PC-3 (cell line): ENCODE results near the gene ECT2L. TPM values are rescaled to one million over a fixed set of nuclear protein-coding genes. Genes with fewer than 3 reads are reported as not detected.
A peak's percentile ranks its signal among the peaks of the same experiment; 100 is the strongest.

Source experiments
- ATAC-seq: fragments of 200-7000 bp; cut with Tn5 transposase; 2 replicates; pipeline ENCODE4 v1.9.1; 2020; ENCODE audit warnings: mild to moderate bottlenecking, moderate library complexity
- BruUV-seq: library from RNA; stranded (reverse); fragments of 400-500 nt; replicated peaks from 2 replicates; lab custom pipeline; 2021; lab: Mats Ljungman, UMichigan
- CTCF ChIA-PET: fragments of 300-600 bp; sonication (Branson Sonifier 250); formaldehyde crosslinking; loops from one replicate; lab custom pipeline; 2022; ENCODE audit warnings: antibody characterized with exemption; lab: Charles Lee
- POLR2A ChIA-PET: fragments of 300-600 bp; sonication (Branson Sonifier 250); formaldehyde crosslinking; loops from one replicate; lab custom pipeline; 2022; ENCODE audit warnings: antibody characterized with exemption; ENCODE audit not compliant: unreplicated experiment; lab: Charles Lee
- DNase-seq: peaks from one replicate; pipeline ENCODE4 v3.0.0-alpha.2; 2015
- H2AFZ ChIP-seq: fragments of 300-600 bp; sonication (generic); 2 replicates; pipeline ENCODE4 v1.6.0; 2016; ENCODE audit warnings: antibody characterized with exemption, low read length
- H3F3A ChIP-seq: fragments of 300-600 bp; sonication (generic); one replicate; pipeline ENCODE4 v1.6.0; 2017; ENCODE audit warnings: antibody characterized with exemption, low read length, control low read depth, mild to moderate bottlenecking; ENCODE audit not compliant: unreplicated experiment
- H3K27ac ChIP-seq: fragments of 300-600 bp; sonication (generic); 2 replicates; pipeline ENCODE4 v1.5.1; 2016; ENCODE audit warnings: mild to moderate bottlenecking, low read length
- H3K27me3 ChIP-seq: fragments of 300-600 bp; sonication (generic); 2 replicates; pipeline ENCODE4 v1.6.1; 2016; ENCODE audit warnings: low read length, mixed read lengths
- H3K36me3 ChIP-seq: fragments of 300-600 bp; sonication (generic); 2 replicates; pipeline ENCODE4 v1.6.1; 2016; ENCODE audit warnings: low read depth, mixed run types, low read length, mixed read lengths
- H3K4me1 ChIP-seq: fragments of 300-600 bp; sonication (generic); 2 replicates; pipeline ENCODE4 v1.5.1; 2016; ENCODE audit warnings: low read length; ENCODE audit not compliant: insufficient read depth
- H3K4me2 ChIP-seq: fragments of 300-600 bp; sonication (generic); 2 replicates; pipeline ENCODE4 v1.6.0; 2016; ENCODE audit warnings: low read length
- H3K4me3 ChIP-seq: fragments of 300-600 bp; sonication (generic); 2 replicates; pipeline ENCODE4 v1.5.1; 2016; ENCODE audit warnings: mild to moderate bottlenecking, low read length, mixed read lengths
- H3K79me2 ChIP-seq: fragments of 300-600 bp; sonication (generic); 2 replicates; pipeline ENCODE4 v1.6.1; 2017; ENCODE audit warnings: low read length, mixed read lengths
- H3K9ac ChIP-seq: fragments of 300-600 bp; sonication (generic); 2 replicates; pipeline ENCODE4 v1.6.0; 2016; ENCODE audit warnings: mild to moderate bottlenecking, low read length
- H3K9me2 ChIP-seq: fragments of 300-600 bp; sonication (generic); replicated peaks from 2 replicates; pipeline ENCODE4 v1.6.1; 2016; ENCODE audit warnings: mixed run types, low read length, mixed read lengths
- H3K9me3 ChIP-seq: fragments of 300-600 bp; sonication (generic); 2 replicates; pipeline ENCODE4 v1.6.1; 2016; ENCODE audit warnings: low read length, mixed read lengths
- H4K20me1 ChIP-seq: fragments of 300-600 bp; sonication (generic); 2 replicates; pipeline ENCODE4 v1.6.1; 2016; ENCODE audit warnings: low read length, mixed read lengths
- CTCF ChIP-seq: fragments of 300-600 bp; sonication (generic); conservative IDR thresholded peaks from 2 replicates; pipeline ENCODE4 v1.5.1; 2017; ENCODE audit warnings: antibody characterized with exemption, low read depth, mild to moderate bottlenecking, low read length
- EZH2 ChIP-seq: fragments of 300-600 bp; sonication (generic); IDR thresholded peaks from one replicate; pipeline ENCODE4 v1.6.1; 2017; ENCODE audit warnings: antibody characterized with exemption, mild to moderate bottlenecking, low read length; ENCODE audit not compliant: unreplicated experiment
- EZH2phosphoT487 ChIP-seq: fragments of 300-600 bp; sonication (generic); IDR thresholded peaks from 2 replicates; pipeline ENCODE4 v1.6.1; 2018; ENCODE audit warnings: mild to moderate bottlenecking, antibody characterized with exemption, low read length, borderline replicate concordance
- intact Hi-C: fragments of 100-400 bp; cut with micrococcal nuclease; formaldehyde crosslinking; loops from 2 replicates; pipeline ENCODE4 v1.9.0; 2023
- total RNA-seq: library from RNA; depleted of rRNA; stranded (reverse); fragments of >200 nt; gene quantifications from 2 replicates; pipeline ENCODE4 v1.2.3, GENCODE V29; 2014

Gene ECT2L
- total RNA-seq, 1 experiment from 2014 or later: not detected

GRCh38 chr6:138796771-138797170 is 884 bp downstream of the ECT2L start:
- DNase-seq (no peak), ATAC-seq (no peak)
- H3K9me2 ChIP-seq: no peaks in the 10 kb centered on the region
- no peak overlapping the region for H3K9ac ChIP-seq
- H3K36me3 ChIP-seq: no peaks in the 10 kb centered on the region
- H3K4me3 ChIP-seq: no peak overlapping the region
- no peak overlapping the region for H2AFZ ChIP-seq
- H3K9me3 ChIP-seq: no peaks in the 10 kb centered on the region
- no peaks in the 10 kb centered on the region for H3K27me3 ChIP-seq
- no TSS peak for BruUV-seq
- H3K79me2 ChIP-seq: no peaks in the 10 kb centered on the region
- no peak overlapping the region for H3K27ac ChIP-seq
- TF ChIP-seq EZH2phosphoT487 (no peak), CTCF (no peak), EZH2 (no peak)
- H3K4me2 ChIP-seq: no peak overlapping the region
- CTCF ChIA-PET: no interaction called here
- POLR2A ChIA-PET: no interaction called here
- H3K4me1 ChIP-seq: no peaks in the 10 kb centered on the region
- intact Hi-C loops: no loop called here
- no peaks in the 10 kb centered on the region for H3F3A ChIP-seq
- H4K20me1 ChIP-seq: no peaks in the 10 kb centered on the region

GRCh38 chr6:138797806-138798446 is 2.0 kb downstream of the ECT2L start:
- BruUV-seq: no TSS peak
- DNase-seq (peak; percentile 14), ATAC-seq (no peak)
- ChIA-PET POLR2A (no interaction called here), CTCF (no interaction called here)
- Histone ChIP-seq H3K36me3 (no peaks in the 10 kb centered on the region), H3K79me2 (no peaks in the 10 kb centered on the region), H3F3A (no peaks in the 10 kb centered on the region), H3K4me3 (no peak overlapping the region), H3K9me3 (no peaks in the 10 kb centered on the region), H3K27me3 (no peaks in the 10 kb centered on the region), H3K27ac (no peak overlapping the region), H4K20me1 (no peaks in the 10 kb centered on the region), H3K4me1 (no peaks in the 10 kb centered on the region), H2AFZ (no peak overlapping the region), H3K9me2 (no peaks in the 10 kb centered on the region), H3K9ac (no peak overlapping the region), H3K4me2 (no peak overlapping the region)
- intact Hi-C loops: no loop called here
- TF ChIP-seq CTCF (no peak), EZH2 (no peak), EZH2phosphoT487 (no peak)

- no peaks in the 10 kb centered on the region for H3K36me3 ChIP-seq
- no TSS peak for BruUV-seq
- no peaks in the 10 kb centered on the region for H3K27me3 ChIP-seq
- no peaks in the 10 kb centered on the region for H3F3A ChIP-seq
- H3K27ac ChIP-seq: no peak overlapping the region
- no peak overlapping the region for H3K4me3 ChIP-seq
- ATAC-seq: no peak
- no peaks in the 10 kb centered on the region for H3K79me2 ChIP-seq
- no peaks in the 10 kb centered on the region for H4K20me1 ChIP-seq
- no peak overlapping the region for H3K4me2 ChIP-seq
- no peak overlapping the region for H3K9ac ChIP-seq
- H2AFZ ChIP-seq: no peak overlapping the region
- POLR2A ChIA-PET: no interaction called here
- intact Hi-C loops: no loop called here
- no peaks in the 10 kb centered on the region for H3K4me1 ChIP-seq
- no peak for DNase-seq
- no peaks in the 10 kb centered on the region for H3K9me2 ChIP-seq
- CTCF ChIA-PET: no interaction called here
- no peaks in the 10 kb centered on the region for H3K9me3 ChIP-seq
- TF ChIP-seq CTCF (no peak), EZH2phosphoT487 (no peak), EZH2 (no peak)
Measured at GRCh38 chr6:138800377-138801150, 4.7 kb downstream of the ECT2L start.
